HepG2 (cell line): ENCODE measurements around the gene ELL3. TPM values are rescaled to one million over a fixed set of nuclear protein-coding genes. Genes with fewer than 3 reads are reported as not detected.

Experiments
- CBX1 ChIP-seq: IDR thresholded peaks from one replicate; pipeline ENCODE4 v1.6.1; 2016; ENCODE audit warnings: antibody characterized with exemption, low read depth
- HOXA7 ChIP-seq: sonication (generic); formaldehyde crosslinking; IDR thresholded peaks from 2 replicates; pipeline ENCODE4 v1.8.1; 2022; ENCODE audit warnings: mild to moderate bottlenecking, missing genetic modification reagents, moderate library complexity
- MEF2D ChIP-seq: sonication (generic); formaldehyde crosslinking; IDR thresholded peaks from 2 replicates; pipeline ENCODE4 v1.5.1; 2020; ENCODE audit warnings: mild to moderate bottlenecking, missing genetic modification reagents
- NONO ChIP-seq, 2 experiments: fragments of 450-650 bp in 1 of 2; sonication (generic) in 1 of 2; formaldehyde crosslinking in 1 of 2; IDR thresholded peaks in 1 of 2; conservative IDR thresholded peaks in 1 of 2; 2 replicates each; pipeline versions ENCODE4 v1.6.1 to v1.8.0; 2017 to 2022; ENCODE audit warnings: mild to moderate bottlenecking in 1 of 2, missing genetic modification reagents in 1 of 2, moderate library complexity in 1 of 2
- NR2F2 ChIP-seq: IDR thresholded peaks from 2 replicates; pipeline ENCODE4 v1.6.1; 2012; ENCODE audit warnings: low read depth, inconsistent platforms, borderline replicate concordance
- POGZ ChIP-seq: sonication (generic); formaldehyde crosslinking; IDR thresholded peaks from 2 replicates; pipeline ENCODE4 v1.4.0; 2020; ENCODE audit warnings: mild to moderate bottlenecking, missing genetic modification reagents
- POLR2A ChIP-seq, 2 experiments: IDR thresholded peaks; 2 replicates each; pipeline ENCODE4 v1.6.1; 2011; ENCODE audit warnings: low read depth in 2 of 2, low read length in 2 of 2, mild to moderate bottlenecking in 1 of 2, moderate library complexity in 1 of 2; ENCODE audit not compliant: insufficient read depth in 1 of 2
- TSC22D2 ChIP-seq: sonication (generic); formaldehyde crosslinking; IDR thresholded peaks from 2 replicates; pipeline ENCODE4 v1.5.1; 2020; ENCODE audit warnings: missing genetic modification reagents, mild to moderate bottlenecking, borderline replicate concordance
- ZBTB7B ChIP-seq: sonication (generic); formaldehyde crosslinking; IDR thresholded peaks from 2 replicates; pipeline ENCODE4 v1.4.0; 2020; ENCODE audit warnings: missing genetic modification reagents
- ZKSCAN5 ChIP-seq: sonication (generic); formaldehyde crosslinking; IDR thresholded peaks from 2 replicates; pipeline ENCODE4 v1.5.1; 2020; ENCODE audit warnings: mild to moderate bottlenecking, missing genetic modification reagents
- ZNF441 ChIP-seq: sonication (generic); formaldehyde crosslinking; IDR thresholded peaks from 2 replicates; pipeline ENCODE4 v1.7.0; 2021; ENCODE audit warnings: missing genetic modification reagents, borderline replicate concordance
- ZNF496 ChIP-seq: sonication (generic); formaldehyde crosslinking; IDR thresholded peaks from 2 replicates; pipeline ENCODE4 v1.8.1; 2023; ENCODE audit warnings: mild to moderate bottlenecking, moderate library complexity, missing genetic modification reagents; ENCODE audit not compliant: insufficient replicate concordance
- ZNF558 ChIP-seq: sonication (generic); formaldehyde crosslinking; IDR thresholded peaks from 2 replicates; pipeline ENCODE4 v1.9.0; 2022; ENCODE audit warnings: mild to moderate bottlenecking, missing genetic modification reagents, borderline replicate concordance
- polyA plus RNA-seq, 8 experiments: library from polyadenylated mRNA; depleted of rRNA in 3 of 8; stranded (reverse) in 7 of 8; unstranded in 1 of 8; fragments of >200 nt; fragmentation: Illumina TruSeq in 4 of 8; extraction: Trizol in 4 of 8; gene quantifications; 2 replicates each; pipeline versions ENCODE4 v1.2.1 to v1.2.3, GENCODE V29; 2011 to 2016; ENCODE audit warnings: low read depth in 4 of 8, missing spikeins in 1 of 8, mixed read lengths in 1 of 8; ENCODE audit not compliant: insufficient read depth in 1 of 8
- total RNA-seq, 5 experiments: library from RNA; depleted of rRNA; stranded (reverse); fragments of >200 nt; fragmentation: Illumina TruSeq; extraction: Trizol; gene quantifications; 2 replicates each; pipeline ENCODE4 v1.2.3, GENCODE V29; 2016; ENCODE audit warnings: low read depth in 1 of 5
- TF ChIP-seq, protein P1 (sequence below): sonication (generic); formaldehyde crosslinking; IDR thresholded peaks from 2 replicates; pipeline ENCODE4 v1.4.0; 2020; ENCODE audit warnings: mild to moderate bottlenecking, missing genetic modification reagents
- TF ChIP-seq, protein P2 (sequence below): sonication (generic); formaldehyde crosslinking; IDR thresholded peaks from 2 replicates; pipeline ENCODE4 v1.8.1; 2023; ENCODE audit warnings: mild to moderate bottlenecking, missing genetic modification reagents
- TF ChIP-seq, protein P3 (sequence below), 2 experiments: sonication (generic) in 1 of 2; formaldehyde crosslinking in 1 of 2; IDR thresholded peaks; 2 replicates each; pipeline versions ENCODE4 v1.6.1 to v1.9.0; 2014 to 2022; ENCODE audit warnings: antibody characterized with exemption in 1 of 2, borderline replicate concordance in 1 of 2, inconsistent platforms in 1 of 2, low read depth in 1 of 2, missing genetic modification reagents in 1 of 2

Gene ELL3
- total and polyA plus RNA-seq, 2 of the 13 experiments (the other 11 are each of a cell fraction or from before 2014, with no cell fraction given): 6.1 to 8.8 TPM

GRCh38 chr15:43800286-43801141 lies 23.7 kb upstream of the ELL3 start, which contains the start of gene HYPK (continued):
- TF ChIP-seq, protein P1, sequence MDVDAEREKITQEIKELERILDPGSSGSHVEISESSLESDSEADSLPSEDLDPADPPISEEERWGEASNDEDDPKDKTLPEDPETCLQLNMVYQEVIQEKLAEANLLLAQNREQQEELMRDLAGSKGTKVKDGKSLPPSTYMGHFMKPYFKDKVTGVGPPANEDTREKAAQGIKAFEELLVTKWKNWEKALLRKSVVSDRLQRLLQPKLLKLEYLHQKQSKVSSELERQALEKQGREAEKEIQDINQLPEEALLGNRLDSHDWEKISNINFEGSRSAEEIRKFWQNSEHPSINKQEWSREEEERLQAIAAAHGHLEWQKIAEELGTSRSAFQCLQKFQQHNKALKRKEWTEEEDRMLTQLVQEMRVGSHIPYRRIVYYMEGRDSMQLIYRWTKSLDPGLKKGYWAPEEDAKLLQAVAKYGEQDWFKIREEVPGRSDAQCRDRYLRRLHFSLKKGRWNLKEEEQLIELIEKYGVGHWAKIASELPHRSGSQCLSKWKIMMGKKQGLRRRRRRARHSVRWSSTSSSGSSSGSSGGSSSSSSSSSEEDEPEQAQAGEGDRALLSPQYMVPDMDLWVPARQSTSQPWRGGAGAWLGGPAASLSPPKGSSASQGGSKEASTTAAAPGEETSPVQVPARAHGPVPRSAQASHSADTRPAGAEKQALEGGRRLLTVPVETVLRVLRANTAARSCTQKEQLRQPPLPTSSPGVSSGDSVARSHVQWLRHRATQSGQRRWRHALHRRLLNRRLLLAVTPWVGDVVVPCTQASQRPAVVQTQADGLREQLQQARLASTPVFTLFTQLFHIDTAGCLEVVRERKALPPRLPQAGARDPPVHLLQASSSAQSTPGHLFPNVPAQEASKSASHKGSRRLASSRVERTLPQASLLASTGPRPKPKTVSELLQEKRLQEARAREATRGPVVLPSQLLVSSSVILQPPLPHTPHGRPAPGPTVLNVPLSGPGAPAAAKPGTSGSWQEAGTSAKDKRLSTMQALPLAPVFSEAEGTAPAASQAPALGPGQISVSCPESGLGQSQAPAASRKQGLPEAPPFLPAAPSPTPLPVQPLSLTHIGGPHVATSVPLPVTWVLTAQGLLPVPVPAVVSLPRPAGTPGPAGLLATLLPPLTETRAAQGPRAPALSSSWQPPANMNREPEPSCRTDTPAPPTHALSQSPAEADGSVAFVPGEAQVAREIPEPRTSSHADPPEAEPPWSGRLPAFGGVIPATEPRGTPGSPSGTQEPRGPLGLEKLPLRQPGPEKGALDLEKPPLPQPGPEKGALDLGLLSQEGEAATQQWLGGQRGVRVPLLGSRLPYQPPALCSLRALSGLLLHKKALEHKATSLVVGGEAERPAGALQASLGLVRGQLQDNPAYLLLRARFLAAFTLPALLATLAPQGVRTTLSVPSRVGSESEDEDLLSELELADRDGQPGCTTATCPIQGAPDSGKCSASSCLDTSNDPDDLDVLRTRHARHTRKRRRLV (CRISPR knock-in tag): peak; percentile 54; the same call in 1 of the 2 replicates
- TF ChIP-seq ZNF441 (CRISPR knock-in tag): peak; percentile 56; the same call in 1 of the 2 replicates
- TF ChIP-seq TSC22D2 (CRISPR knock-in tag): no peak
- TF ChIP-seq, protein P2, sequence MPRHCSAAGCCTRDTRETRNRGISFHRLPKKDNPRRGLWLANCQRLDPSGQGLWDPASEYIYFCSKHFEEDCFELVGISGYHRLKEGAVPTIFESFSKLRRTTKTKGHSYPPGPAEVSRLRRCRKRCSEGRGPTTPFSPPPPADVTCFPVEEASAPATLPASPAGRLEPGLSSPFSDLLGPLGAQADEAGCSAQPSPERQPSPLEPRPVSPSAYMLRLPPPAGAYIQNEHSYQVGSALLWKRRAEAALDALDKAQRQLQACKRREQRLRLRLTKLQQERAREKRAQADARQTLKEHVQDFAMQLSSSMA (CRISPR knock-in tag): peak; percentile 54; the same call in 1 of the 2 replicates
- TF ChIP-seq ZNF558 (CRISPR knock-in tag): peak; percentile 49; the same call in 1 of the 2 replicates
- peak; percentile 62 for TF ChIP-seq POGZ (CRISPR knock-in tag)
- no peak for TF ChIP-seq NONO (IDR thresholded peaks at IDR 0.05)
- peak; percentile 81 for TF ChIP-seq NONO (CRISPR knock-in tag; conservative IDR thresholded peaks at IDR 0.05)
- no peak for TF ChIP-seq ZNF496 (CRISPR knock-in tag)
- TF ChIP-seq POLR2A (IDR thresholded peaks at IDR 0.05; ENCODE audit: insufficient read depth in 1 of 2, low read depth in 2 of 2, low read length in 2 of 2): peak; percentile 73 to 86
- TF ChIP-seq NR2F2: no peak
- TF ChIP-seq MEF2D: no peak
- TF ChIP-seq HOXA7: no peak
- no peak for TF ChIP-seq ZBTB7B (CRISPR knock-in tag)
- no peak for TF ChIP-seq CBX1
- no peak for TF ChIP-seq ZKSCAN5 (CRISPR knock-in tag)
- TF ChIP-seq, protein P3, sequence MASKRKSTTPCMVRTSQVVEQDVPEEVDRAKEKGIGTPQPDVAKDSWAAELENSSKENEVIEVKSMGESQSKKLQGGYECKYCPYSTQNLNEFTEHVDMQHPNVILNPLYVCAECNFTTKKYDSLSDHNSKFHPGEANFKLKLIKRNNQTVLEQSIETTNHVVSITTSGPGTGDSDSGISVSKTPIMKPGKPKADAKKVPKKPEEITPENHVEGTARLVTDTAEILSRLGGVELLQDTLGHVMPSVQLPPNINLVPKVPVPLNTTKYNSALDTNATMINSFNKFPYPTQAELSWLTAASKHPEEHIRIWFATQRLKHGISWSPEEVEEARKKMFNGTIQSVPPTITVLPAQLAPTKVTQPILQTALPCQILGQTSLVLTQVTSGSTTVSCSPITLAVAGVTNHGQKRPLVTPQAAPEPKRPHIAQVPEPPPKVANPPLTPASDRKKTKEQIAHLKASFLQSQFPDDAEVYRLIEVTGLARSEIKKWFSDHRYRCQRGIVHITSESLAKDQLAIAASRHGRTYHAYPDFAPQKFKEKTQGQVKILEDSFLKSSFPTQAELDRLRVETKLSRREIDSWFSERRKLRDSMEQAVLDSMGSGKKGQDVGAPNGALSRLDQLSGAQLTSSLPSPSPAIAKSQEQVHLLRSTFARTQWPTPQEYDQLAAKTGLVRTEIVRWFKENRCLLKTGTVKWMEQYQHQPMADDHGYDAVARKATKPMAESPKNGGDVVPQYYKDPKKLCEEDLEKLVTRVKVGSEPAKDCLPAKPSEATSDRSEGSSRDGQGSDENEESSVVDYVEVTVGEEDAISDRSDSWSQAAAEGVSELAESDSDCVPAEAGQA (IDR thresholded peaks at IDR 0.05; ENCODE audit: low read depth): no peak
- TF ChIP-seq, protein P3 (CRISPR knock-in tag; IDR thresholded peaks at IDR 0.05; ENCODE audit: borderline replicate concordance): no peak
